22Rv1 (cell line): ENCODE measurements around the gene JPT2.

Experiments used
- ZFX ChIP-seq: fragments of 450-650 bp; IDR thresholded peaks from 2 replicates; pipeline ENCODE4 v1.6.1; 2017; ENCODE audit warnings: antibody characterized with exemption, borderline replicate concordance
- TF ChIP-seq, protein P1 (sequence below): fragments of 450-650 bp; IDR thresholded peaks from 2 replicates; pipeline ENCODE4 v1.5.1; 2017; ENCODE audit warnings: mild to moderate bottlenecking

- TF ChIP-seq, protein P1, sequence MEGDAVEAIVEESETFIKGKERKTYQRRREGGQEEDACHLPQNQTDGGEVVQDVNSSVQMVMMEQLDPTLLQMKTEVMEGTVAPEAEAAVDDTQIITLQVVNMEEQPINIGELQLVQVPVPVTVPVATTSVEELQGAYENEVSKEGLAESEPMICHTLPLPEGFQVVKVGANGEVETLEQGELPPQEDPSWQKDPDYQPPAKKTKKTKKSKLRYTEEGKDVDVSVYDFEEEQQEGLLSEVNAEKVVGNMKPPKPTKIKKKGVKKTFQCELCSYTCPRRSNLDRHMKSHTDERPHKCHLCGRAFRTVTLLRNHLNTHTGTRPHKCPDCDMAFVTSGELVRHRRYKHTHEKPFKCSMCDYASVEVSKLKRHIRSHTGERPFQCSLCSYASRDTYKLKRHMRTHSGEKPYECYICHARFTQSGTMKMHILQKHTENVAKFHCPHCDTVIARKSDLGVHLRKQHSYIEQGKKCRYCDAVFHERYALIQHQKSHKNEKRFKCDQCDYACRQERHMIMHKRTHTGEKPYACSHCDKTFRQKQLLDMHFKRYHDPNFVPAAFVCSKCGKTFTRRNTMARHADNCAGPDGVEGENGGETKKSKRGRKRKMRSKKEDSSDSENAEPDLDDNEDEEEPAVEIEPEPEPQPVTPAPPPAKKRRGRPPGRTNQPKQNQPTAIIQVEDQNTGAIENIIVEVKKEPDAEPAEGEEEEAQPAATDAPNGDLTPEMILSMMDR = no peak
- TF ChIP-seq ZFX = no peak
These were observed 25.1 kb upstream of the JPT2 start for GRCh38 chr16:1653023-1653422.
